ENCODE measurements around the gene SYNPO2.
A peak's percentile ranks its signal among the peaks of the same experiment; 100 is the strongest.

SYNPO2 gene

GRCh38 chr4:118883861-118884260 is 4.8 kb upstream of the SYNPO2 start:
- no peaks in the 10 kb centered on the region for H3K9me3 ChIP-seq (ENCODE audit: insufficient read depth, low read depth, low read length)
- no peak overlapping the region for H2AFZ ChIP-seq (ENCODE audit: low read length)
- H3K4me1 ChIP-seq (ENCODE audit: insufficient read depth, low read length, poor library complexity, severe bottlenecking) = no peaks in the 10 kb centered on the region
- H4K20me1 ChIP-seq (ENCODE audit: insufficient read depth, low read length, poor library complexity, severe bottlenecking) = no peaks in the 10 kb centered on the region
- no peak overlapping the region for H3K4me3 ChIP-seq (ENCODE audit: low read length, poor library complexity, severe bottlenecking)
- H3F3A ChIP-seq (ENCODE audit: low read depth) = no peaks in the 10 kb centered on the region
- TF ChIP-seq EZH2phosphoT487 (IDR thresholded peaks at IDR 0.05; ENCODE audit: borderline replicate concordance) (no peak), CTCF (conservative IDR thresholded peaks at IDR 0.05; ENCODE audit: low read length) (peak; percentile 62)
- no peak overlapping the region for H3K4me2 ChIP-seq (ENCODE audit: low read depth, low read length, poor library complexity, severe bottlenecking)
- no peaks in the 10 kb centered on the region for H3K36me3 ChIP-seq (ENCODE audit: insufficient read depth, low read length)
- H3K79me2 ChIP-seq (ENCODE audit: insufficient read depth, low read length) = no peaks in the 10 kb centered on the region
- H3K9ac ChIP-seq (ENCODE audit: low read depth, low read length, poor library complexity, severe bottlenecking) = no peak overlapping the region
- H3K9me2 ChIP-seq (replicated peaks; ENCODE audit: low read depth, low read length) = no peaks in the 10 kb centered on the region
- no peaks in the 10 kb centered on the region for H3K27me3 ChIP-seq (ENCODE audit: insufficient read depth, low read length, poor library complexity, severe bottlenecking)

- Histone ChIP-seq H4K20me1 (ENCODE audit: insufficient read depth, low read length, poor library complexity, severe bottlenecking) (no peaks in the 10 kb centered on the region), H3K4me2 (ENCODE audit: low read depth, low read length, poor library complexity, severe bottlenecking) (no peak overlapping the region), H3K79me2 (ENCODE audit: insufficient read depth, low read length) (no peaks in the 10 kb centered on the region), H3K9me2 (replicated peaks; ENCODE audit: low read depth, low read length) (no peaks in the 10 kb centered on the region), H3K4me1 (ENCODE audit: insufficient read depth, low read length, poor library complexity, severe bottlenecking) (no peaks in the 10 kb centered on the region), H3K9me3 (ENCODE audit: insufficient read depth, low read depth, low read length) (no peaks in the 10 kb centered on the region), H3K27me3 (ENCODE audit: insufficient read depth, low read length, poor library complexity, severe bottlenecking) (no peaks in the 10 kb centered on the region), H3F3A (ENCODE audit: low read depth) (no peaks in the 10 kb centered on the region), H2AFZ (ENCODE audit: low read length) (no peak overlapping the region), H3K4me3 (ENCODE audit: low read length, poor library complexity, severe bottlenecking) (no peak overlapping the region), H3K36me3 (ENCODE audit: insufficient read depth, low read length) (no peaks in the 10 kb centered on the region), H3K9ac (ENCODE audit: low read depth, low read length, poor library complexity, severe bottlenecking) (no peak overlapping the region)
- TF ChIP-seq EZH2phosphoT487 (IDR thresholded peaks at IDR 0.05; ENCODE audit: borderline replicate concordance) (no peak), CTCF (conservative IDR thresholded peaks at IDR 0.05; ENCODE audit: low read length) (no peak)
These were observed 3.9 kb upstream of the SYNPO2 start for GRCh38 chr4:118884716-118885115.

DNA sequence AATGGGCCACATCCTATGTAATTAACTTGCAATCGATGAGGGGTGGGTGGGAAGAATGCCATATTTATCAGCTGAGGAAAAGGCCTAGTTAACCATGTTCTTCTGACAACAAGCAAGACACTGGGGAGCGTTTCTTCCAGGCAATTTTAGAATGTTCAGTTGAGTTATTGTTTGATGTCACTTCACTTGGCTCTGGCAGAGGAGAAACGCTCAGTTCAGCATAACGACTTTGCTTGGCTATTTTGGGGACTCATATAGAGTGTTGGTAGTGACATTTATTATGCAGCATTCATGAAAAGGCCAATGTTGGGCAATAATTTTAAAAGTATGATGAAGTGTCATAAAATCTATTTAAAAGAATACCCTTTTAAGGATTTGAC is 648 bp downstream of the SYNPO2 start:
- no peak overlapping the region for H3K4me3 ChIP-seq (ENCODE audit: low read length, poor library complexity, severe bottlenecking)
- H2AFZ ChIP-seq (ENCODE audit: low read length) = no peak overlapping the region
- H3K27me3 ChIP-seq (ENCODE audit: insufficient read depth, low read length, poor library complexity, severe bottlenecking) = no peaks in the 10 kb centered on the region
- no peak overlapping the region for H3K9ac ChIP-seq (ENCODE audit: low read depth, low read length, poor library complexity, severe bottlenecking)
- H3K4me1 ChIP-seq (ENCODE audit: insufficient read depth, low read length, poor library complexity, severe bottlenecking) = peaks cover 4% of the 10 kb centered on the region
- H3K4me2 ChIP-seq (ENCODE audit: low read depth, low read length, poor library complexity, severe bottlenecking) = no peak overlapping the region
- no peaks in the 10 kb centered on the region for H3K9me2 ChIP-seq (replicated peaks; ENCODE audit: low read depth, low read length)
- H3F3A ChIP-seq (ENCODE audit: low read depth) = no peaks in the 10 kb centered on the region
- TF ChIP-seq EZH2phosphoT487 (IDR thresholded peaks at IDR 0.05; ENCODE audit: borderline replicate concordance) (no peak), CTCF (conservative IDR thresholded peaks at IDR 0.05; ENCODE audit: low read length) (no peak)
- no peaks in the 10 kb centered on the region for H3K79me2 ChIP-seq (ENCODE audit: insufficient read depth, low read length)
- H3K36me3 ChIP-seq (ENCODE audit: insufficient read depth, low read length) = no peaks in the 10 kb centered on the region
- no peaks in the 10 kb centered on the region for H3K9me3 ChIP-seq (ENCODE audit: insufficient read depth, low read depth, low read length)
- no peaks in the 10 kb centered on the region for H4K20me1 ChIP-seq (ENCODE audit: insufficient read depth, low read length, poor library complexity, severe bottlenecking)

Measured in Loucy (cell line).